GM21737 (cell line): ENCODE data around the gene HS6ST2.

ENCODE experiments used
- ATAC-seq: cut with Tn5 transposase; IDR thresholded peaks from one replicate; pipeline ENCODE4 v1.9.1; 2021; ENCODE audit warnings: mild to moderate bottlenecking, moderate library complexity; ENCODE audit not compliant: unreplicated experiment

Gene HS6ST2

DNA sequence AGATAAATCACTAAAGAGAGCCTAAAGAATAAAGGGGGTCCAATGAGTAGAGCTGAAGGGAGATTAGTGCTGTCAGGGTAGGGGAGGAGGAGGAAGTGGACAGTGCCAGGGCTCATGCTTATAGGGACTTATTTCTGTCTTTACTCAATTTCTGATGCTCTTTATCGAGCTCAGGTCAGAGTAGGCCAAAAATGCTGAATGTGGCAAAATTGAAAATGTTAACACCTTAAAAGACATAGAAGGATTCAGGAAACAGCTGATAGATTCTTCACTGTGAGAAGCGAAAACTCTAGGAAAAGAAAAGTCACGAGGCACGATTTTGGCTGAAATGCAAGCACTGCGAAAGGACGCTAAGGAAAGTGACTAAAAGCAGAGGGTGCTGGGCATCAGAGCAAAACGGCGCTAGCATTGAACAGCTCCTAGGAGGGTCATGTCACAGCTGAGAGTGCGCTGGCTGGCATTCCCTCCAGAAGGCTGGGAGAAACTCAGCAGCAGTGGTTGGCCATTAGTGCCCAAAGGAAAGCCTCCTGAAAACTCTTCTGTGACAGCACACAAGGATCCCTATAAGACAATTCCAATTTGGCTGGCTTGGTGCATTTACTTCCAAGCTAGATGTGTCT, 150.9 kb downstream of the HS6ST2 start:
- no peak for ATAC-seq

- ATAC-seq, result no peak
Measured at GRCh38 chrX:132802033-132802432, 156.4 kb downstream of the HS6ST2 start.

- ATAC-seq, result no peak
Measured at GRCh38 chrX:132795181-132795580, 163.2 kb downstream of the HS6ST2 start.

- ATAC-seq, result no peak
Measured at GRCh38 chrX:132791714-132792113, 166.7 kb downstream of the HS6ST2 start.

GRCh38 chrX:132790329-132790728, 168.1 kb downstream of the HS6ST2 start:
- ATAC-seq, result no peak

DNA sequence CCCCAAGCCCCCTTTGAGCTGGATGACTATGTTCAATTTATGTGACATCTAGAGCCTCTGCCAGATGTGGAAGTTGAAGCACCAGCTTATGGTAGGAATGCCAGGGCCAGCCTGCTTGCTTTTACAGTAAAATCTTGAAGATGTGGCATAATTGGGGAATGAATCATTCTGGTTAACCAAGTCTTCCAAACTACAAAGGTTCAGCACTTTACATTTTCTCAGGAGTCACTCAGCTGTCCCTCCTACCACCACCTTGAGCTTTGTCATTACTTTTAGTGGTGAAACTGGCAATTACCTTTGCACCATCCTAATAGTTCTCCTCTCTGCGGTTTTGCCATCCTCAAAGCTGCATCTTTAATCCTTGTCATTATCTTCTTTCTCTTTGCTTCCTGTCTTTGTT, 172.2 kb downstream of the HS6ST2 start:
- no peak for ATAC-seq

DNA sequence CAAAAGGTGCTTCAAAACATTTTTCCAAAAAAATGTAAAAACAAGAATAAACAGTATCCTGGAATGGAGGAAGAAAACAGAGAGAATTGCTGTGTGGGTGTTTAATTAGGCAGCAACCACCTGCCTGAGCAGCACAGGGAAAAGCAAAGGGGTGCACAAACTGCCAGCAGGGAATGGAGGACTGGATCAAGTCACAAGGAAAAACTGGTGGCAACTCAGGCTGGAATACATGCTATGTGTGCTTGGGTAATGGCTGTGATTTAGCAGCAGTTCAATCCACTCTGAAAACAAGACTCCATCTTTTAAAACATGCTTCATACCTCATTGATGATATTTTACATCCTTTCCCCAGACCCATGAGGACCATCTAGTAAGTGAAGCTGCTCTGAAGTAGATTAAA, 179.5 kb downstream of the HS6ST2 start:
- no peak for ATAC-seq

DNA sequence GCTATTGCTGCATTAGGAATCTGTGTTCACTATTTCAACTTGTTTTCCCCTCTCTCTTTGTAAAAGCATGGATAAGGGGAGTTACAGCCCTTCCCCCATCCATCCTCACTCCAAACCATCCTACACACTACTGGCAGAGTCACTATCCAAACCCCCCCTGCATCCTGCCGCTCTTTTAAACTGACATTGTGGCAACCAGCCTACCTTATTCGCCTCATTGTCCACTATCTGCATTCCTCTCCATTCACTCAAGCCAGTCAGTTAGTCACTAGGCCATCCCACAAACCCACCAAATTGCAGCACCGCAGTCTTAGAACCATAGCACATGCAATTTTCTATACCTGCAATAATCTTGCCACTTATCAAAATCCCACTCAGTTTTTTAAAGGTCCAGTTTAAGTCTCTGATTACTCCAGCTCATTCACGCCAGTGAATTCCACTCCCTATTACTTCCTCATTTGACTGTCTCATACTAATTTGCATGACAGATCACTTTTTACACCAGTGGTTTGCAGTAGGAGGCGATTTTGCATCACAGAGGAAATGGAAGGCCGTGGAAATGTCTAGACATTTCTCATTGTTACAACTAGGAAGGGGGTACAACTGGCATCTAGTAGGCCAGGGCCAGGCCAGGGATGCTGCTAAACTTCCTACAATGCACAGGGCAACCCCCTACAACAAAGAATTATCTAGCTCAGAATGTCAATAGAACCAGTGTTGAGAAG, 181.8 kb downstream of the HS6ST2 start:
- ATAC-seq, result no peak

DNA sequence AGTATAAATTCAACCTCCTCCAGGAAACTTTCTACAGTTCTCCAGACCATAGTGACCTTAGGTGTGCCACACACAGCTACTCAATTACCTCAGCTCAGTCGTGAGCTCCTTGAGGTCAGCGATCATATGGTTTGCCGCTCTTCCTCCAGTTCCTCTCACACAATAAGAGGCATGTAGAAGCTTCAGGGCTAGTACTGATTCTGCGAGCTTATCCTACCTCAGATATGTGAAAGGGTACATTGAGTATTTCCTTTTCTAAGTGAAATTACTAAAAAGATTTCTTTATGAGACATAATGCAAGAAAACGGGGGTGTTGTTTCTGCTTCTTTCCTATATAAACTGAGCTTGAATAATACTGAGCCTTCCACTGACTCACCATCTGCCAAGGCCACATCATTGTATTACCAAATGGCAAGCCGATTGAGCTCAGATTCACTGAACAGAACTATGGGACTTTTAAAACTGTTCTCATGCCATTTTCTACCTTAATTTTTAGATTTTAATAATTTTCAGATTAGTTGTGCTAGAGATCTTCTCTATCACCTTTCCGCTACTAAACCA, 183.1 kb downstream of the HS6ST2 start:
- no peak for ATAC-seq

DNA sequence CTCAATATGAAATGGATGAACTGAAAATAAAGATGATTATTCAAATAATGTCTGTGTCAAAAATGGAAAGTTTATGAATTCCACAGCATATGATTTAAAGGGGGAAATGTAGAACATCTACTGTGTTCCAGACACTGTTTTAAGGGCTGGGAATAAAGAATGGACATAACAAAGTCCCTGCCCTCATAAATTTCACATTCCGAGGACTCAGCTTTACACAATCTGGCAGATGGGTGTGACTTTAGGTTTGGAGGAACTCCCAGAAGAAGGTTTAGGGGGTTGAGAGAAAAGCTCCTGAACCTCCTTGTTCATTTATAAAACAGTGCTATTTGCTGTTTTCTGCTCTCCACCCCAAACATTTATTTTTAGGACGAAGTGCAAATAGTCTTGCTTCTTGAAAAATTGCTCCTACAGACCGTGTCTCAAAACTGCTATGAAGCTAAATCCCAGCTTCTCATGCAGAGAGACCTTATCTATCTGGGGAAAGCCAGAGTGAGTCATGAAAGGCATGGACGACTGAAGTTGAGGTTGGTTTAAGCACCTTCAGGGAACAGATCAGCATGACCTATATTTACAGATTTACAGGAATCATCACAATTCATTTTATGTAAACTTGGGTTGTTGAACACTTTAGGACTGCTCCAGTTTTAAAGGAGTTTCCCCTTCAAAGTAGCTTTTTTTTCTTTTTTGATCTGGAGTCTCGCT, 184.3 kb downstream of the HS6ST2 start:
- ATAC-seq, result no peak

- no peak for ATAC-seq
Measured at GRCh38 chrX:132769609-132770008, 188.8 kb downstream of the HS6ST2 start.

GRCh38 chrX:132766452-132766851, 192.0 kb downstream of the HS6ST2 start:
- no peak for ATAC-seq

DNA sequence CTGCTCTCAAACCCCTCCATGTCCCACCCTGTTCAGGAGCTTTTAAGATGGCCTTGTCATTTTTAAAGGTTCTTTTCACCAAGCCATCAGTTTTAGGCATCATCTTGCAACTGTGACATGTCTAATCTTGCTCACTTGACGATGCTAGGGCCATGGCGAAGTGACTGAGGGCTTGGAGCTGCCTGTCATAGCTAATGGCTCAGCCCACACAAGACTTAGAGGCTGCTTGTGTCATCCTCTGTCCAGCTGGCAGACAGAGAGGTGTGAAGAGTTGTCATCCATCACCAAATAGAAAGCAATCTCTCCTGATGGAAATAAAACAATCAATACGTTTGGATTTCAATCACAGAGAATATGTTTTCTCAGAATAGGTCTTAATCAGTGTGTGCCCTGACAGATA, 194.9 kb downstream of the HS6ST2 start:
- ATAC-seq, result no peak

DNA sequence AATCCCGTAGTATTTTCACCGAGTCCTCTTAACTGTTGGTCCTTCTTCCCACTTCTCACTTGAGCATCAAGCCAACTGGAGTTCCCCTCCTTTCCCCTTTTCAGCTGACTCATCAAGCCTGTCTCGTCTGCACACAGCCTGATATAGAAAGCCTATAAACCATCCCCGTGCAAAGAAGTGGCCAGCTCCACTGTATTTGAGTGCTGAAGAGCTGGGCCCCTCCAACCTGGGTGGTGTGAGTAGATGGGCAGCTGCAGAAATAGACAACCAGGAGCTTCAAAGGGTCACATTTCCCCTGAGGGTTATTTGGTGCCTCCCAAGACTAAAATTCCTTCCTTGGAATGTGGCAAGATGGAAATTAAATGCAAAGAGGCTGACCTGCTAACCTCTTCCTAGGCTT, 199.7 kb downstream of the HS6ST2 start:
- no peak for ATAC-seq

GRCh38 chrX:132757066-132757623, 201.3 kb downstream of the HS6ST2 start:
- ATAC-seq, result no peak

- no peak for ATAC-seq
Measured at GRCh38 chrX:132756439-132756838, 202.0 kb downstream of the HS6ST2 start.

DNA sequence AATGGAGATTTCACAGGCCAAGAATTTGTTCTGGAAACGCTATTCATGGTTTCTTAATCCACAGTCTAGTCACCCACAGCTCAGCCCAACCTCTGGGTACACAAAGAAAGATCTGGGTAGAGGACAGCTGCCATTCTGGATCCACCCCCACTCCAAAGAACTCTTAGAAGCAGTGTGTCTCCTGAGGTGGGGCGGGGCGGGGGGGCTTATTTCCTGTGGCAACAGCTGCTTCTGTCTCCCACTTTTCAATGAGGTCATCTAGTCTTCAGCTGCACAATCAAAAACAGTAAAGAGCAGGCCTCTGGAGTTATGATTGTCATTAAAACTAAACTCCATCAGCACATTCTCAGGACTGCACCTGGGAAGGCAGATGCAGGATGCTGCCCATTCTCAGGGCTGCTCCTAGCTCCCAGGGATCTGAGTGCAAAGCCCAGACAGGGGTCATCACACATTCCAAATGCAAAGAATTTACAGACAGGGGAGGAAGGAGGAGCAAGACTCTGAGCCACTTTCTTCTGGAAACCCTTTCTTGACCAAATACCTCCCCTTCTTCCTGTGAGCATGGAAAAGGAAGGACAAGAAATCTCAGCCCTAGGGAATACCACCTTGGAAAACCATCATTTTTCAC, 207.3 kb downstream of the HS6ST2 start:
- ATAC-seq, result no peak

GRCh38 chrX:132750331-132751062, 207.9 kb downstream of the HS6ST2 start:
- no peak for ATAC-seq

DNA sequence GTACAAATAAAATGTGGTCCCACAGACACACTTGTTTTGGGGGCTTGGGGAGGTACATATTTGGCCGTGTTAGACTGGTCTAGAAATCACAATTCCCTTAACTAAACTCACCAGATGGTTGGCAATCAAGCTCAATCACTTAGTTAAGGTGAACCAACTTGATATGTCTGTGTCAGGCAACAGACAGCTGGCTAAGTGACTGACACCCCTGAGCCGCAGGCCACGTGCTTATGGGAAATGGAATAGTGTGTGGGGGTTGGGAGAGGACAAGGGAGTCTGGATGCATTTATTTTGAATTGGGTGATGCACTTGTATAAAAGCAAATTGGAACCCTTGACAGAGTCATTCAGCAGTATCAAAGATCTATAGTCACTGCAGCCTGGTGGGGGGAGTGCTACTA, 209.0 kb downstream of the HS6ST2 start:
- ATAC-seq, result no peak

- no peak for ATAC-seq
Measured at GRCh38 chrX:132748909-132749308, 209.5 kb downstream of the HS6ST2 start.
